ENCODE data around the gene SIM1. TPM values are rescaled to one million over a fixed set of nuclear protein-coding genes. Genes with fewer than 3 reads are reported as not detected.
A peak's percentile ranks its signal among the peaks of the same experiment; 100 is the strongest.

SIM1 gene
- total RNA-seq, 1 donor from 2014 or later = not detected

- H2AFZ ChIP-seq (ENCODE audit: low read depth, low read length) = no peak overlapping the region
- H3K9ac ChIP-seq (ENCODE audit: low read length) = no peak overlapping the region
- no peak overlapping the region for H3K4me3 ChIP-seq (ENCODE audit: insufficient read depth, low read depth, low read length)
- DNase-seq (ENCODE audit: low read depth) (no peak), FAIRE-seq (no peak)
- H3K4me3 Mint-ChIP-seq (ENCODE audit: unreplicated experiment) = no peak overlapping the region
- no peak overlapping the region for H3K4me2 ChIP-seq (ENCODE audit: low read length)
- no peaks in the 10 kb centered on the region for H3K36me3 Mint-ChIP-seq (ENCODE audit: low read depth, unreplicated experiment)
- H3K27ac ChIP-seq (ENCODE audit: low read depth, low read length) = no peak overlapping the region
- TF ChIP-seq CTCF (IDR thresholded peaks at IDR 0.05; ENCODE audit: insufficient read depth, low read depth, low read length) (no peak), EZH2 (IDR thresholded peaks at IDR 0.05; ENCODE audit: insufficient read depth, low read length) (no peak)
- H3K27me3 ChIP-seq (ENCODE audit: insufficient read depth, low read length) = no peaks in the 10 kb centered on the region
- H4K20me1 ChIP-seq (ENCODE audit: insufficient read depth, low read length) = no peaks in the 10 kb centered on the region
- H3K9me3 ChIP-seq (ENCODE audit: insufficient read depth, low read depth, low read length) = no peaks in the 10 kb centered on the region
- H3K4me1 ChIP-seq (ENCODE audit: insufficient read depth, low read length) = no peaks in the 10 kb centered on the region
- H3K9me3 Mint-ChIP-seq (ENCODE audit: unreplicated experiment) = no peaks in the 10 kb centered on the region
- H3K36me3 ChIP-seq (ENCODE audit: insufficient read depth, low read length) = no peaks in the 10 kb centered on the region
- H3K4me1 Mint-ChIP-seq (ENCODE audit: low read depth, unreplicated experiment) = no peaks in the 10 kb centered on the region
- H3K27ac Mint-ChIP-seq (ENCODE audit: unreplicated experiment) = no peak overlapping the region
- no peaks in the 10 kb centered on the region for H3K79me2 ChIP-seq (ENCODE audit: insufficient read depth, low read length)
- peaks cover 16% of the 10 kb centered on the region for H3K27me3 Mint-ChIP-seq (ENCODE audit: low read depth, unreplicated experiment)
Observed at GRCh38 chr6:100482698-100483097, 18.0 kb upstream of the SIM1 start.

GRCh38 chr6:100479179-100480035, 14.7 kb upstream of the SIM1 start:
- no peak overlapping the region for H3K4me3 Mint-ChIP-seq (ENCODE audit: unreplicated experiment)
- DNase-seq (ENCODE audit: low read depth) (no peak), FAIRE-seq (peak; percentile 87)

More at GRCh38 chr6:100479179-100480035, 14.7 kb upstream of the SIM1 start:
- Histone ChIP-seq H3K79me2 (ENCODE audit: insufficient read depth, low read length) (no peaks in the 10 kb centered on the region), H3K4me2 (ENCODE audit: low read length) (no peak overlapping the region), H2AFZ (ENCODE audit: low read depth, low read length) (no peak overlapping the region), H3K4me1 (ENCODE audit: insufficient read depth, low read length) (no peaks in the 10 kb centered on the region), H3K4me3 (ENCODE audit: insufficient read depth, low read depth, low read length) (no peak overlapping the region), H4K20me1 (ENCODE audit: insufficient read depth, low read length) (no peaks in the 10 kb centered on the region), H3K36me3 (ENCODE audit: insufficient read depth, low read length) (no peaks in the 10 kb centered on the region), H3K27me3 (ENCODE audit: insufficient read depth, low read length) (peaks cover under 1% of the 10 kb centered on the region), H3K9ac (ENCODE audit: low read length) (no peak overlapping the region), H3K27ac (ENCODE audit: low read depth, low read length) (no peak overlapping the region), H3K9me3 (ENCODE audit: insufficient read depth, low read depth, low read length) (no peaks in the 10 kb centered on the region)
- Mint-ChIP-seq H3K4me1 (ENCODE audit: low read depth, unreplicated experiment) (no peaks in the 10 kb centered on the region), H3K9me3 (ENCODE audit: unreplicated experiment) (peaks cover 1% of the 10 kb centered on the region), H3K27me3 (ENCODE audit: low read depth, unreplicated experiment) (peaks cover 14% of the 10 kb centered on the region), H3K27ac (ENCODE audit: unreplicated experiment) (no peak overlapping the region), H3K36me3 (ENCODE audit: low read depth, unreplicated experiment) (no peaks in the 10 kb centered on the region)
- TF ChIP-seq EZH2 (IDR thresholded peaks at IDR 0.05; ENCODE audit: insufficient read depth, low read length) (no peak), CTCF (IDR thresholded peaks at IDR 0.05; ENCODE audit: insufficient read depth, low read depth, low read length) (peak; percentile 71)

Data from astrocyte (in vitro differentiated cells and primary cell).